HG02840 (cell line): ENCODE results near the gene OSBPL10.
"Not testable (repeated sequence)": the region's sequence is repeated elsewhere in the genome, so short reads cannot be mapped to it uniquely, and the experiment has no call there.

ENCODE experiments used
- ATAC-seq: cut with Tn5 transposase; IDR thresholded peaks from one replicate; pipeline ENCODE4 v1.9.1; 2021; ENCODE audit warnings: mild to moderate bottlenecking, moderate library complexity, moderate number of reproducible peaks; ENCODE audit not compliant: unreplicated experiment, low FRiP score

The OSBPL10 gene, protein sequence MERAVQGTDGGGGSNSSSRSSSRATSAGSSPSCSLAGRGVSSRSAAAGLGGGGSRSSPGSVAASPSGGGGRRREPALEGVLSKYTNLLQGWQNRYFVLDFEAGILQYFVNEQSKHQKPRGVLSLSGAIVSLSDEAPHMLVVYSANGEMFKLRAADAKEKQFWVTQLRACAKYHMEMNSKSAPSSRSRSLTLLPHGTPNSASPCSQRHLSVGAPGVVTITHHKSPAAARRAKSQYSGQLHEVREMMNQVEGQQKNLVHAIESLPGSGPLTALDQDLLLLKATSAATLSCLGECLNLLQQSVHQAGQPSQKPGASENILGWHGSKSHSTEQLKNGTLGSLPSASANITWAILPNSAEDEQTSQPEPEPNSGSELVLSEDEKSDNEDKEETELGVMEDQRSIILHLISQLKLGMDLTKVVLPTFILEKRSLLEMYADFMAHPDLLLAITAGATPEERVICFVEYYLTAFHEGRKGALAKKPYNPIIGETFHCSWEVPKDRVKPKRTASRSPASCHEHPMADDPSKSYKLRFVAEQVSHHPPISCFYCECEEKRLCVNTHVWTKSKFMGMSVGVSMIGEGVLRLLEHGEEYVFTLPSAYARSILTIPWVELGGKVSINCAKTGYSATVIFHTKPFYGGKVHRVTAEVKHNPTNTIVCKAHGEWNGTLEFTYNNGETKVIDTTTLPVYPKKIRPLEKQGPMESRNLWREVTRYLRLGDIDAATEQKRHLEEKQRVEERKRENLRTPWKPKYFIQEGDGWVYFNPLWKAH

DNA sequence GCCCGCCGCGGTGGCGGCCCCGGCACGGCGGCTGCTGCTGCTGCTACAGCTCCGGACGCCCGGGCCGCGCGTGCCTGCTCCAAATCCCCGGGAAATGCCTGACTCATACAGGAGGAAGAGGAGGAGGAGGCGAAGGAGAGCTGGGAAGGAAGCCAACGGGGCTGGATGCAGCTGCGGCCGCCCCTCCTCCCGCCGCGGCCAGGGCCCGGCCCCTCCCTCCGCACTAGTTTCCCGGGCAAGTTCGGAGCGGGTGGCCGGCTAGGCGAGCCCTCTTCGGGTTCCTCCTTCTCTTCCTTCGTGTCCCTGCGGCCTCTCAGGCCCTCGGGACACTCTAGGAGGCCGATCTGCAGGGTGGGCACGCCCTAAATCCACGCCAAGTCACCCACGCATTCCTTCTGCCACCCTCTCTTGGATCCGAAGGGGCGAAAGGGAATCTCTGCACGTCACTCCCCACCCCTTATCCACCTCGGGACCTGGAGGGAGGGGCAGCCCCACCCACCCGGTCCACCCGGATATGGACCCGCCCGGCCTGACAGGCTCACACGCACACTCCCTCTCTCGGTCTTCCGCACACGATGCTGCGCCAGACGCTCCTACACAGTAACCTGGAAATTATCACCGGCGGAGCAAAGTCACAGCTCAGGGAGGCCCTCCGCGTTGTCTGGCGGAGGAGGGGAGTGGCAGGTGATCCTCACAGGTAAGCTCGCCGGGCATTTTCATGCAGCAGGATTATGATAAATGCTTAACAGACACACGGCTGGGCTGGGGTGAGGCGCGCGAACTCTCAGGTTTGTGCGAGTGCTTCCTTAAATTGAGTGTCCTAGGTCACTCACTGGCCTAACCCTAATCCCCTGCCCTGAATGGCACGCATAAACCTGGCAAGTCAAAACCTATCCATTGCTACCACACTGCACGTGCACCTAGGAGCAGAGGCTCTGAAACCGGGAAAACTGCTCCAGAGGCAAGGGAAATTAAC lies at the start of gene OSBPL10, which contains the start of gene ZNF860:
Gene OSBPL10, minus strand, starts transcription at position 57 of the 976 bp plus-strand sequence. CDS start 83 bp downstream, outside the sequence.
Gene ZNF860, plus strand, starts transcription at position 545 of the 976 bp plus-strand sequence. CDS start 7,330 bp downstream, outside the sequence.
- no peak for ATAC-seq

DNA sequence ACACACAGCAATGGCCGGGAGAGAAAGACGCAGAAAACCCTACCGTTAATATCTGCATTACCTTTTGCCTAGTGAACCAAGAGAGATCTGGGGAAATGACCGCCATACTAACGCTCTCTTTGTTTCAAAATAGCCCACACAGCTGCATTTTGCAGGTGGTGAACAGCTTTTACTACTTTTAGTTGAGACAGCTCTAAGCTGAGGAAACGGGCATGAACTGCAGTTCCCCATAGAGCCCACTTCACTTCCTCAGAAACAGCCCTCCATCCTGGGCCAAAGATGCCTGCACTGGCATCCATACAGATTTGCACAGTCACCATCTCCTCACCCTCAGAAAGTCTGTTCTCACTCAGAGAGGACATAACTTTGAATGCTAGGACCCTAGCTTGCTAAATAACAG lies 45.5 kb upstream of the OSBPL10 start:
- no peak for ATAC-seq

DNA sequence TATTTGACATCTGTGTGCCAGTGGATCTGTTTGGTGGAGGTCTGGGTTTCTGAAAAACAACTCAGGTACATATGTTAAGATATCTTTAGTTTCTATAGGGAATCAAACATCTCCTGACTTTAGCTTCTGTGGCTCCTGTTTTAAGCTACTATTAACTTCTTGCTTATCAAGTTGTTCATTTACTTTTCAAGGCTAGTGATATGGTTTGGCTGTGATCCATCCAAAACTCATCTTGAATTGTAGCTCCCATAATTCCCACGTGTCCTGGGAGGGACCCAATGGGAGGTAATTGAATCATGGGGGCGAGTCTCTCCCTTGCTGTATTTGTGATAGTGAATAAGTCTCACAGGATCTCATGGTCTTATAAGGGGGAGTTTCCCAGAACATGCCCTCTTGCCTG lies 41.9 kb upstream of the OSBPL10 start:
- ATAC-seq: no peak

DNA sequence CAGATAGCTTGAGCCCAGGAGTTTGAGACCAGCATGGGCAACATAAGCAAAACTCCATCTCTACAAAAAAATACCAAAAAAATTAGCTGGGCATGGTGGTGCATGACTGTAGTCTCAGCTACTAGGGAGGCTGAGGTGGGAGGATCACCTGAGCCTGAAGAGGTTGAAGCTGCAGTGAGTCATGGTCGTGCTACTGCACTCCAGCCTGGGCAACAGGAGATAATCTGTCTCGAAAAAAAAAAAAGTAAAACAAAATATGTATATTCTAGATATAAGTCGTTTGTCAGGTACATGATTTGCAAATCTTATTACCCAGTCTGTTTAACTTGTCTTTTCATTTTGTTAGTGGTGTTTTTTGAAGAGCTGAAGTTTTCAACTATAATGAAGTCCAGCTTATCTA lies 40.7 kb upstream of the OSBPL10 start:
- no peak for ATAC-seq

DNA sequence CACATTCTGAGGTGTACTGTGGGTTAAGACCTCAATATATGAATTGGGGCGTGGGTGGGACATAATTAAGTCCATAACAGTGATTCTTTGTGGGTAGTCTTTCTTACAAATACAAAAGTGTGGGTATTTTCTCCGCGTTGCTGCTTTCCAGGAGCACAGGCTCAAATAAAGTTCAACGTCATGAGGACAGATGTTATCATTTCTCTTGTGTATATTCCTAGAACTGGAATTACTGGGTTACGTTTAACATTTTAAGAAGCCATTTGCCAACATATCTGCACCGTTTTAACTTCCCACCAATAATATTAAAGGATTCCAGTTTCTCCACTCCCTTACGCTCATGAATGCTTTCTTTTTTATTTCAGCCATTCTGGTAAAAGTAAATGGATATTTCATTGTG lies 40.1 kb upstream of the OSBPL10 start:
- ATAC-seq: no peak

DNA sequence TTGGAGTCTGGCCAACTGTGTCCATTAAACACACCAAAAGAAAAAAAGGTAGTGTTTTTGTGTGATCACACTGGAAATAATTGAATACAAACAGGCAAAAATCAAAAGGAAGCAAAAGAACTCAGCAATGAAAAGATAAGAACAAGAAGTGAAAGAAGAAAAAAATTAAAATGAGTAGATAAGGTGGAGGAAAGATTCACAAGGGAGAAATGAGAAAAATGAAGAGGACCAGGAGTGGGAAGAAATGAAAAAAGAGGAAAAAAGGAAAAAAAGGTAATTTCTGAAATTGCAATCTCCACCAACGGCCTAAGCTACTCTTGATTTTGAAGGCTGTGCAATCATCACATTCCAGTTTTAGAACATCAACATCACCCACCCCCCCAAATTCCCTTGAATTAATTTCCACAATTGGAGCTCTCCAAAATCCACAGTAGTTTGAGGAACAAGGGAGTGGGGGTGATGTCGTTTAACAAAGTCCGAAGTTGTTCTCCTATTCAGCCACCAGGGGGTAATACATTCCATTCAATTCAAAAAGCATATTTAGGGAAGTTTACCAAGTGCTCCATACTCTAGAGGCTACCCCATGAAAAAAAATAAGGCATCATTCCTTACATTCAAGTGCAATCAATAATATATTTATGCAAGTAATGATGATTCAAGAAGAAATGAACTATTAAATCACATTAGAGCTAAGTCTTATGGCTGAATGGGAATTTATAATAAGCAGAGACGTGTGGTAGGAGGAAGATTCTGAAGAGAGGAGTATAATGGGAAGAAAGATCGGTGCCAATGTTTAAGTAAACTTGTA lies 37.9 kb upstream of the OSBPL10 start:
- ATAC-seq: no peak

DNA sequence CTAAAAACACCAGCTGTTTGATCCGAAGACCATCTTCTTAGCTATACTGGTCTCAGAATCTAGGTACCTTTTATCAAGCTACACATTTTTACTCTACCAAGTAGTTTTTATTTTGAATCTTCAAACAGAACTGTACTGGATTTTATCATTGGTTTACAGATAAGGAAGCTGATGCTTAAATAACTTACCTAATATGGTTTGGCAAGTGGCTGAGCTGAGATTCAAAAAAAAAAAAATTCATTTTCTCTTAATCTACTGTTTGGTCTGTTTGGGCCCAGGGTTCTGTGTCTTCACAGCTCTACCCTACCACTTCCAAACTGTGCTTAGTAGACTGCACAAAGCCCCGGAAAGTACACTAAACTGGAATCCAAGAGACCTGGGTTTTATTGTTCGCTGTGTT lies 36.2 kb upstream of the OSBPL10 start:
- no peak for ATAC-seq

DNA sequence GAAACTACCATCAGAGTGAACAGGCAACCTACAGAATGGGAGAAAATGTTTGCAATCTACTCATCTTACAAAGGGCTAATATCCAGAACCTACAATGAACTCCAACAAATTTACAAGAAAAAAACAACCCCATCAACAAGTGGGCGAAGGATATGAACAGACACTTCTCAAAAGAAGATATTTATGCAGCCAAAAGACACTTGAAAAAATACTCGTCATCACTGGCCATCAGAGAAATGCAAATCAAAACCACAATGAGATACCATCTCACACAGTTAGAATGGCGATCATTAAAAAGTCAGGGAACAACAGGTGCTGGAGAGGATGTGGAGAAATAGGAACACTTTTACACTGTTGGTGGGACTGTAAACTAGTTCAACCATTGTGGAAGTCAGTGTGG lies 34.6 kb upstream of the OSBPL10 start:
- ATAC-seq: not testable (repeated sequence)

DNA sequence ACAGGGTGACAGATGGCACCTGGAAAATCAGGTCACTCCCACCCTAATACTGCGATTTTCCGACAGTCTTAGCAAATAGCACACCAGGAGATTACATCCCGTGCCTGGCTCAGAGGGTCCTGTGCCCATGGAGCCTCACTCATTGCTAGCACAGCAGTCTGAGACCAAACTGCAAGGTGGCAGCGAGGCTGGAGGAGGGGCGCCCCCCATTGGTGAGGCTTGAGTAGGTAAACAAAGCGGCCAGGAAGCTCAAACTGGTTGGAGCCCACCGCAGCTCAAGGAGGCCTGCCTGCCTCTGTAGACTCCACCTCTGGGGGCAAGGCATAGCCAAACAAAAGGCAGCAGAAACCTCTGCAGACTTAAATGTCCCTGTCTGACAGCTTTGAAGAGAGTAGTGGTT lies 29.6 kb upstream of the OSBPL10 start:
- not testable (repeated sequence) for ATAC-seq

DNA sequence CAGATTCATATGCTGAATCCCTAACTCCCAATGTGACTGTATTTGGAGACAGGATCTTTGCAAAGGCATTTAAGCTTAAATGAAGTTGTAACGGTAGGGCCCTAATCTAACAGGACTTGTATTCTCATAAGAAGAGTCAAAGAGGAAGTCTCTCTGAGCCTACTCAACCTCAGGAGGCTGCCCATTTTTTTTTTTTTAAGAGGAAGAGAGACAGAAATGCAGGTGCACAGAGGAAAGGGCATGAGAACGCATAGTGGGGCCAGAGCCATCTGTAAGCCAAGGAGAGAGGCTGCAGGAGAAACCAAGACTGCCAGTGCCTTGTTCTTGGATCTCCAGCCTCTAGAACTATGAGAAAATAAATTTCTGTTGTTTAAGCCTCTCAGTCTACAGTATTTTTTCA lies 28.9 kb upstream of the OSBPL10 start:
- ATAC-seq: no peak

DNA sequence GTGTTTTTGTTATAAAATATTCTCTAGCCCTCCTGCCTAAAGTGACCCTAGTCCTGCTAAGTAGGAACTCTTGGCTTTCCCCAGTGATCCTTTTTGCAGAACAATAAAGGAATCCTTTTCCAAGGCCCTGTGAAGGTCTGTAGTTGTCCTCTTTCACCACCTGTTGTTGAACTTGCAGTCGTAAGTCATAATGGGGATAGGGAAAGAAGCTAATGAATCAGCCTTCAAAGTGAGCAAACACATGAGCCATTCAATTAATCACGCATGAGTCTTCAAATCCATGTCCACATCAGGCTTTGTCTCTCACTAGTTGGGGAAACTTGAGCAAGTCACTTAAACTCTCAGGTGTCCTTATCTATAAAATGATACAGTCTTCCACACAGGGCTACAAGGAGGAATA lies 28.0 kb upstream of the OSBPL10 start:
- no peak for ATAC-seq

DNA sequence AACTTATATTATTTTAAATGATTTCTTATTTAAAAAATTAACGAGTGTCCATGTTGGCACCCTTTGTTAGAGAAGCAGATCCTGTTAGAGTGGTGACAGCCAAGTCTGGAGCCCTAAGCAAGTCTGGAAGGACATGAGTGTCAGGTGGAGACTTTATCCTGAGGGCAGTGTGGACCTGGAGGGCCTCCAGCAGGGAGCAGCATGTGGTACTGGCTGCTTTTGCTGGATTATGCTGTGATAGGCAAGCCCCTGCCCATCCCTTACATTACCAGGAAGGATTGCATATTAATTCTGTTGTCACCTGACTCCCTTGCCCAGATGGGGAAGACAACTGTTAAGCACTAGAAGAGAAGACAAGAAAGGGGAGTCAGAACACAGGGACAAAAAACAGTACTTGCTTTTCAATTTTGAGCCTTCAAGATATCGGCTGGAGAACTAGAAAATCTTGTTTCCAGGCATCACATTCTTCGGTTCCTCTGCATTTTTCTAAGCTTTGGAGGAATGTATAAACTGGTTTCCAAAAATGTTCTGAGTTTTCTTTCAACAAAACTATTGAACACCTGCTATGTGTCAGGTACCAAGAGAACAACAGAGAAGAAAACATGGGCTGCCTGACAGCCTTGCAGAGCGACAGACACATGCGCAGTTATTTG lies 23.2 kb upstream of the OSBPL10 start:
- no peak for ATAC-seq

DNA sequence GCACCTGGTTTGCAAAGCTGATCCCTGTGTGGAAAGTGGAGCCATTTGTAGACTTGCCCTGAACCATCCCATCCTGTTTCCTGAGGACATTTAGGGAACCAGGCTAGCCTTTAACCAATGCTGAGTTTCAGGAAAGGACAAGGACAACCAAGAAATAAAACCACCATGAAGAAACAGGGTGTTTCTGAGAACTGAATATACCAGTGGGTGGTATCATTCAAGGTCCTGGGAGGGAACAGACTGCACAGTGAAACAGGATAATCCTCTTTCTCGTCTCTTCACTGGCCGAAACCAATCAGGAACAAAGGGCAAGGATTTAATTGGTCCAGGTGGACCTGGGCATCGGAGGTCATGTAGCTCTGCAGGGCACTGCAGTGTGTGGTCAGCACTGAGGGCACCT lies 22.3 kb upstream of the OSBPL10 start:
- no peak for ATAC-seq

DNA sequence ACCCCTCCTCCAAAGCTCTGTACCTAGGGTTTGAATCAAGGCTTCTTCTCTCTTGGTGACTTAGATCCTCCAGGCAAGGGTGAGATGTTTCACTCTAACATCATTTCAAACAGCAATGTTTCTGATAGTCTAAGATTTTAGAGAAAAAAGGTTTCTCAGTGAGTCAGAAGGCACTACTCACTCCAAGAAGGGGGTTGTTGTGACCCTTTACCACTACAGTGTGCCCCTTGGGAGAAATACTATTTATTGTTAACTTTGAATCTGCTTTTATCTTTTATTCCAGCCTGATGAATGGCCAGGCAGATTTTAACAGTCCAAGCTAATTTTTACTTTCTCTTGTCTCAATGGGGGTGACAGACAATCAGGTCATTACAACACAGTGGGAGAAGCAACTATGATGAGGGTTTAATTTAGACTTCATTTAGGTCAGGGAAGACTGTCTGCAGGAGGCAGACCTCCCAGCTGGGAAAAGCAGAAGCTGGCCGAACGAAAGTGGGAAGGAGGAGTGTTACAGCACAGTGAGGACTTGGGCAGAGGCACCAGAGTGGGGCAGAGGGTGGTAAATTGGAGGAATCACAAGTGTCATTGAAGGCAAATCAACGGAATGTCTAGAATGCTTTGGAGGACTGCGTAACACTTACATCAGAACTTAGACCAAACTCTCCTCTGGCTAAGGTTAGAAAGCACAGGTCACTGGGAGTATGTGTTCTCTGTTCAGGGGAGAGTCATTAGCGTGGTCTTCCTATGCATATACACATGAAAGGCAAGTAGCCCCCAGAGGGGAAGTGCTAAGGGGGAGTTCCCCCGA lies 21.7 kb upstream of the OSBPL10 start:
- no peak for ATAC-seq

DNA sequence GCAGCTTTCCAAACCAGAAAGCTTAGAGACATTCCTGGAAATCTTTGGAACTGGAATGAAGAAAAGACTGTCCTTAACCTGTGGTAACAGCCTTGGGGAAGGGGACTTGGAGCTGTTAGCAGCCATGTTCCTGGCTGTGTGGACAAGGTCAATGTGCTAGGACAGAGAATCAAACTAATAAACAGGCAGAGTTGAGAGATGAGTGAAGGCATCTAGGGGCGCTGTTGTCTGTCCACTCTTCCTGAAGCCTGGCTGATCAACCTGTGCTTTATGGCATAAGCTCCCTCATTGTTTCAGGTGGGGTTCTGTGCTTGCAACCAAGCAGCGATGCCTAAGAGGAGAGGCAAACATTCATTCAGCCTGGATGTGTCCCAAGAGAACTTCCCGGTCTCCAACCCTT lies 19.8 kb upstream of the OSBPL10 start:
- no peak for ATAC-seq

DNA sequence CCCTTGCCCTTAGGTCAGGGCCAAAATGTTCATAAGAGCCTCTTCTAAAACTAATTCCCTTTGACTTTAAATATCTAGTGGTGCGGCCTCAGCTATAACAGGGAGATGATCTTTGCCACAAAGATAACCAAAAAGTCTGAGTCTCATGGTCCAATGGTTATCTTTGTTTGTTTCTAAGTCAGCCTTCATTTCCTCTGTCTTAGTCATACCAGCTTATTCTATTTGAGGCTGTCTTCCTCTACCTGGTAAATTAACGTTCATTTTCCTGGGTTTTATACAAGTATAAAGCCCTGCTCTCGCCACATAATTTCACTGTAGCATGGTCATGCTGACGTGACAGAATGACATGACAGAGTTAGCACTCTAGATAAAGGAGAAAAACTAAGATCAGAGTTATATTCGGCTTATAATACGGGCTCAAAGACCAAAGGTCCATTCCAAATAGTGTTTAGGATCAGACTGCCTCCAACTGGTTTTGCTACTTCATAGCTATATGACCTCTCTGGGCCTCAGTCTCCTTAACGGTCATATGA lies 18.9 kb upstream of the OSBPL10 start:
- ATAC-seq: no peak

DNA sequence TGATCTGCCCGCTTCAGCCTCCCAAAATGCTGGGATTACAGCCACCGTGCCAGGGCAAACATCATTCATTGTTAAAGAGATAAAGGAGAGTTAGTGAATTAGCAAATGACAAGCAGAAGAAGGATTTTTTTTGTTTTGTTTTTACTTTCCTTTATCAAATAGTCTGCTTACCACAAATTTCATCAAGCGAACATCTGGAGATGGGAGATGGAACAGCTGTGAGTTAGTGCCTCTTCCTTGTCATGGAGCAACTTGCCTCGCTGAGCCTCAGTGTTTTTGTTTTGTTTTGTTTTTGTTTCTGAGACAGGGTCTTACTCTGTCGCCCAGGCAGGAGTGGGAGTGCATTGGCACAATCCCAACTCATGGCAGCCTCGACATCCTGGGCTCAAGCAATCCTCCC lies 16.4 kb upstream of the OSBPL10 start:
- ATAC-seq: no peak

DNA sequence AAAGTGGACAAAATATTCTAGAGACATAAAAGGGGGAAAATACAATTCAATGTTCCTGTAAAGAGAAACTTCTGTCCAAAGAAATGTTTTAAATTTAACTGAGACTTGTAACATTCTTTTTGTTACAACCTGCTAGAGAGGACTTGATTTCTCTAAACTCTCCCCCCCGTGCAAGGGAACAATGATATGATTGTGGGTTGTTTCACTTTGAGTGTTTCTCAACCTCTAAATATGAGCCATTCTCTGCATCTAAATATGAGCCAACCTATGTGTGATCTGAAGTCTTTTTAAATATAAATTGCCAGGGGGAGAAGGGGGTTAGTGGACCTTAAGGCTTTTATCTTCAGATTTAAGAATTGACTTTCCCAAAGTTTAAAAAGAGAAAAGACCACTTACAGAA lies 15.1 kb upstream of the OSBPL10 start:
- no peak for ATAC-seq
